ENCODE results near the gene VPS37D.

- TF ChIP-seq POLR2AphosphoS5 (IDR thresholded peaks at IDR 0.05; ENCODE audit: low read depth) = no peak
- TF ChIP-seq CTCF (conservative IDR thresholded peaks at IDR 0.05; ENCODE audit: low read depth in 2 of 2) = no peak
- TF ChIP-seq EZH2 (IDR thresholded peaks at IDR 0.05; ENCODE audit: low read depth, unreplicated experiment) = no peak
- no peak for TF ChIP-seq REST (IDR thresholded peaks at IDR 0.05; ENCODE audit: unreplicated experiment)
- no peak for TF ChIP-seq JUNB (IDR thresholded peaks at IDR 0.05; ENCODE audit: unreplicated experiment)
- TF ChIP-seq EZH2phosphoT487 (IDR thresholded peaks at IDR 0.05; ENCODE audit: unreplicated experiment) = no peak
- no peak for TF ChIP-seq CREB1 (CRISPR knock-in tag; IDR thresholded peaks at IDR 0.05; ENCODE audit: low read depth)
Measured at GRCh38 chr7:73700581-73701134, 33.0 kb downstream of the VPS37D start.

Data from GM23338 (cell line).